Liver (tissue), 9 donors: ENCODE results near the gene MYL4. TPM values are rescaled to one million over a fixed set of nuclear protein-coding genes. Genes with fewer than 3 reads are reported as not detected.

Experiments
- DNase-seq: peaks from one replicate; pipeline ENCODE4 v3.0.0-alpha.2; 2017; ENCODE audit warnings: low spot score
- H3K27ac ChIP-seq, 2 donors: one replicate each; pipeline ENCODE4 v1.7.0; 2013; ENCODE audit warnings: inconsistent platforms in 2 of 2, low read length in 2 of 2, control low read depth in 1 of 2, low read depth in 1 of 2, mild to moderate bottlenecking in 1 of 2
- H3K27me3 ChIP-seq, 4 donors: one replicate each; pipeline versions ENCODE4 v1.6.1 to v1.7.0; 2013; ENCODE audit warnings: low read length in 3 of 4, inconsistent platforms in 1 of 4, mild to moderate bottlenecking in 1 of 4, moderate library complexity in 1 of 4; ENCODE audit not compliant: control insufficient read depth in 4 of 4, insufficient read depth in 4 of 4
- H3K36me3 ChIP-seq, 4 donors: one replicate each; pipeline versions ENCODE4 v1.6.1 to v1.7.0; 2013; ENCODE audit warnings: low read length in 3 of 4, mild to moderate bottlenecking in 3 of 4, low read depth in 1 of 4, moderate library complexity in 1 of 4; ENCODE audit not compliant: control insufficient read depth in 4 of 4, insufficient read depth in 3 of 4
- H3K4me1 ChIP-seq, 4 donors: one replicate each; pipeline versions ENCODE4 v1.6.1 to v1.7.0; 2013; ENCODE audit warnings: low read length in 3 of 4, mild to moderate bottlenecking in 3 of 4, moderate library complexity in 1 of 4; ENCODE audit not compliant: control insufficient read depth in 4 of 4, insufficient read depth in 4 of 4
- H3K4me3 ChIP-seq, 3 donors: one replicate each; pipeline versions ENCODE4 v1.6.1 to v1.7.0; 2013; ENCODE audit warnings: low read length in 3 of 3, control low read depth in 1 of 3, low read depth in 1 of 3, mild to moderate bottlenecking in 1 of 3
- H3K9ac ChIP-seq, 2 donors: one replicate each; pipeline ENCODE4 v1.7.0; 2013; ENCODE audit warnings: low read length in 2 of 2, mild to moderate bottlenecking in 2 of 2, moderate library complexity in 2 of 2, control low read depth in 1 of 2, low read depth in 1 of 2
- H3K9me3 ChIP-seq, 4 donors: one replicate each; pipeline versions ENCODE4 v1.6.1 to v1.7.0; 2013; ENCODE audit warnings: low read length in 3 of 4; ENCODE audit not compliant: control insufficient read depth in 4 of 4
- EGR1 ChIP-seq, 2 donors: IDR thresholded peaks; 2 replicates each; pipeline ENCODE4 v1.6.1; 2016 to 2018; ENCODE audit warnings: antibody characterized with exemption in 2 of 2, low read depth in 2 of 2
- FOXA1 ChIP-seq: IDR thresholded peaks from 2 replicates; pipeline ENCODE4 v1.6.1; 2016; ENCODE audit warnings: antibody characterized with exemption
- FOXA2 ChIP-seq: IDR thresholded peaks from 2 replicates; pipeline ENCODE4 v1.6.1; 2016; ENCODE audit warnings: antibody characterized with exemption
- GABPA ChIP-seq, 2 donors: IDR thresholded peaks in 1 of 2; conservative IDR thresholded peaks in 1 of 2; 2 replicates each; pipeline ENCODE4 v1.6.1; 2016; ENCODE audit warnings: antibody characterized with exemption in 2 of 2, mild to moderate bottlenecking in 1 of 2, moderate library complexity in 1 of 2
- HNF4A ChIP-seq, 2 donors: conservative IDR thresholded peaks; 2 replicates each; pipeline ENCODE4 v1.6.1; 2016; ENCODE audit warnings: antibody characterized with exemption in 2 of 2, mild to moderate bottlenecking in 2 of 2
- HNF4G ChIP-seq: IDR thresholded peaks from 2 replicates; pipeline ENCODE4 v1.6.1; 2016; ENCODE audit warnings: antibody characterized with exemption
- JUND ChIP-seq, 2 donors: IDR thresholded peaks; 2 replicates each; pipeline ENCODE4 v1.6.1; 2016; ENCODE audit warnings: antibody characterized with exemption in 2 of 2
- NR2F2 ChIP-seq: IDR thresholded peaks from 2 replicates; pipeline ENCODE4 v1.6.1; 2016; ENCODE audit warnings: antibody characterized with exemption
- RAD21 ChIP-seq, 2 donors: IDR thresholded peaks; 2 replicates each; pipeline ENCODE4 v1.6.1; 2016; ENCODE audit warnings: antibody characterized with exemption in 2 of 2, mild to moderate bottlenecking in 2 of 2
- RXRA ChIP-seq, 2 donors: IDR thresholded peaks; 2 replicates each; pipeline ENCODE4 v1.6.1; 2017 to 2018; ENCODE audit warnings: antibody characterized with exemption in 2 of 2, mild to moderate bottlenecking in 1 of 2
- SP1 ChIP-seq: IDR thresholded peaks from 2 replicates; pipeline ENCODE4 v1.6.1; 2018; ENCODE audit warnings: antibody characterized with exemption, mild to moderate bottlenecking
- TAF1 ChIP-seq: conservative IDR thresholded peaks from 2 replicates; pipeline ENCODE4 v1.6.1; 2016; ENCODE audit warnings: antibody characterized with exemption, mild to moderate bottlenecking
- YY1 ChIP-seq: IDR thresholded peaks from 2 replicates; pipeline ENCODE4 v1.6.1; 2016; ENCODE audit warnings: antibody characterized with exemption, mild to moderate bottlenecking
- WGBS: extraction: QIAGEN DNeasy Blood & Tissue Kit; methylation state at CpG from one replicate; pipeline ENCODE4 v1.1.7; 2013; 5-methylcytosine and 5-hydroxymethylcytosine counted together
- polyA plus RNA-seq, 2 donors: library from polyadenylated mRNA; stranded (reverse) in 1 of 2; unstranded in 1 of 2; fragments of 200-250 nt in 1 of 2; fragments of >200 nt in 1 of 2; fragmentation: Nextera tagmentation in 1 of 2; extraction: Ambion mirVana in 1 of 2; gene quantifications; one replicate each; pipeline versions ENCODE4 v1.2.1 to v1.2.3, GENCODE V29; 2013 to 2015
- total RNA-seq, 2 donors: library from RNA; depleted of rRNA; stranded (reverse); fragments of >200 nt; gene quantifications; one replicate each; pipeline ENCODE4 v1.2.3, GENCODE V29; 2014
- TF ChIP-seq, protein P1 (sequence below): IDR thresholded peaks from 2 replicates; pipeline ENCODE4 v1.6.1; 2016; ENCODE audit warnings: antibody characterized with exemption
- TF ChIP-seq, protein P2 (sequence below): fragments of 150-350 bp; IDR thresholded peaks from 2 replicates; pipeline ENCODE4 v1.5.1; 2017; ENCODE audit warnings: improper control_type of control experiment, low read depth, low read length; ENCODE audit not compliant: missing input control
- TF ChIP-seq, protein P3 (sequence below): IDR thresholded peaks from 2 replicates; pipeline ENCODE4 v1.6.1; 2016; ENCODE audit warnings: antibody characterized with exemption
- TF ChIP-seq, protein P4 (sequence below): IDR thresholded peaks from 2 replicates; pipeline ENCODE4 v1.6.1; 2016; ENCODE audit warnings: antibody characterized with exemption, mild to moderate bottlenecking
- TF ChIP-seq, protein P5 (sequence below): IDR thresholded peaks from 2 replicates; pipeline ENCODE4 v1.6.1; 2016; ENCODE audit warnings: antibody characterized with exemption
- donor health status: healthy.
- donor health status: healthy.
- donor health status: healthy.
- donor health status: healthy.
- donor health status: healthy.

Gene MYL4
- total and polyA plus RNA-seq, 4 donors = 0.19 to 215 (median 0.22) TPM; not detected in 1

DNA sequence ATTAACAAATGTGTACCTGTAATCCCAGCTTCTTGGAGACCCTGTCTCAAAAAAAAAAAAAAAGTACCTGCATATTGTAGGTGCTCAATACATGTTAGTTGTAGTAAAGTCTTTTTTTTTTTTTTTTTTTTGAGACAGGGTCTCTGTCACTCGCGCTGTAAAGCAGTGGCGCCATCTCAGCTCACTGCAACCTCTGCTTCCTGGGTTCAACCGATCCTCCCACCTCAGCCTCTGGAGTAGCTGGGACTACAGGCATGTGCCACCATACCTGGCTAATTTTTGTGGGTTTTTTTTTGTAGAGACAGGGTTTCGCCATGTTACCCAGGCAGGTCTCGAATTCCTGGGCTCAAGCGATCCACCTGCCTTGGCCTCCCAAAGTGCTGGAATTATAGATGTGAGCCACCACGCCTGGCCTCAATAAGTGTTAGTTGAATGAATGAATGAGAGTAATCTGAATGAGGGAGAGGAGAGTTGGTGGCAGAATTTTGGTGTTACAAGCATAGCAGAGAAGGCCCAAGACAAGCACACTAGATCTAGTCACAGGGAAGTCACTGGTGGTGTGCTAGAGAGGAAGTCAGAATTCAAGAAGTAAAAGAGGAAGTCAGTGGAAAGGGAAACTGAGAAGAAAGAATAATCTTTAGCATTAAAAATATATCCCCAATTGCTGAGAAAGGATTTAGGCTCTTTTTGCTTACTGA, 9.4 kb upstream of the MYL4 start:
- no peak for TF ChIP-seq FOXA2
- no peak for TF ChIP-seq RAD21 (IDR thresholded peaks at IDR 0.05)
- TF ChIP-seq, protein P1, sequence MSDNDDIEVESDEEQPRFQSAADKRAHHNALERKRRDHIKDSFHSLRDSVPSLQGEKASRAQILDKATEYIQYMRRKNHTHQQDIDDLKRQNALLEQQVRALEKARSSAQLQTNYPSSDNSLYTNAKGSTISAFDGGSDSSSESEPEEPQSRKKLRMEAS = no peak
- TF ChIP-seq, protein P2, sequence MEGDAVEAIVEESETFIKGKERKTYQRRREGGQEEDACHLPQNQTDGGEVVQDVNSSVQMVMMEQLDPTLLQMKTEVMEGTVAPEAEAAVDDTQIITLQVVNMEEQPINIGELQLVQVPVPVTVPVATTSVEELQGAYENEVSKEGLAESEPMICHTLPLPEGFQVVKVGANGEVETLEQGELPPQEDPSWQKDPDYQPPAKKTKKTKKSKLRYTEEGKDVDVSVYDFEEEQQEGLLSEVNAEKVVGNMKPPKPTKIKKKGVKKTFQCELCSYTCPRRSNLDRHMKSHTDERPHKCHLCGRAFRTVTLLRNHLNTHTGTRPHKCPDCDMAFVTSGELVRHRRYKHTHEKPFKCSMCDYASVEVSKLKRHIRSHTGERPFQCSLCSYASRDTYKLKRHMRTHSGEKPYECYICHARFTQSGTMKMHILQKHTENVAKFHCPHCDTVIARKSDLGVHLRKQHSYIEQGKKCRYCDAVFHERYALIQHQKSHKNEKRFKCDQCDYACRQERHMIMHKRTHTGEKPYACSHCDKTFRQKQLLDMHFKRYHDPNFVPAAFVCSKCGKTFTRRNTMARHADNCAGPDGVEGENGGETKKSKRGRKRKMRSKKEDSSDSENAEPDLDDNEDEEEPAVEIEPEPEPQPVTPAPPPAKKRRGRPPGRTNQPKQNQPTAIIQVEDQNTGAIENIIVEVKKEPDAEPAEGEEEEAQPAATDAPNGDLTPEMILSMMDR = no peak
- Histone ChIP-seq H3K36me3 (no peaks in the 10 kb centered on the region), H3K9me3 (no peaks in the 10 kb centered on the region), H3K4me1 (no peaks in the 10 kb centered on the region), H3K9ac (no peak overlapping the region), H3K4me3 (no peak overlapping the region), H3K27ac (no peak overlapping the region), H3K27me3 (no peaks in the 10 kb centered on the region)
- no peak for DNase-seq
- WGBS = 98% methylated on average over 8 of the region's 8 CpGs

DNA sequence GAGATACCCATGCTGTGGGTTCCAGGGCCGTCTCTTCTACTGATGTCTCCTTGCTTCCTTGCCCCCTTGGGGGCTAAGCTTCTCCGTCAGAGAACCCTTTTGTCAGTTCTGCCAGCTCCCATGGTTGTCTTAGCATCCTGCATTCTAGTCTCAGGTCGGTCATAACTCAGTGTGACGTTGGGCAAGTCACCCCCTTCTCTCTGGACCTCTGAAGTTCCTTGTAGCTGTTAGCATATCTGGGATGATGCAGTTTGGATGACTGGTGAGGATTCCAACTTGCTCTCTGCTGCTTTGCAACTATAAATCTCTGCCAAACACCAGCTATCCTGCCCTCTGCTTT, 8.9 kb upstream of the MYL4 start:
- DNase-seq = no peak
- no peaks in the 10 kb centered on the region for H3K27me3 ChIP-seq
- H3K36me3 ChIP-seq = no peaks in the 10 kb centered on the region
- 78% methylated on average over 4 of the region's 4 CpGs for WGBS
- TF ChIP-seq, protein P2 = no peak
- TF ChIP-seq EGR1 (IDR thresholded peaks at IDR 0.05; ENCODE audit: low read depth in 2 of 2) (no peak), SP1 (no peak), YY1 (no peak), NR2F2 (no peak), HNF4G (no peak), HNF4A (conservative IDR thresholded peaks at IDR 0.05) (no peak), FOXA1 (no peak), RXRA (IDR thresholded peaks at IDR 0.05) (no peak), RAD21 (IDR thresholded peaks at IDR 0.05) (no peak), TAF1 (no peak), GABPA (IDR thresholded peaks at IDR 0.05 in 1 of 2, conservative IDR thresholded peaks at IDR 0.05 in 1 of 2) (no peak), FOXA2 (no peak), JUND (IDR thresholded peaks at IDR 0.05) (no peak)
- TF ChIP-seq, protein P3, sequence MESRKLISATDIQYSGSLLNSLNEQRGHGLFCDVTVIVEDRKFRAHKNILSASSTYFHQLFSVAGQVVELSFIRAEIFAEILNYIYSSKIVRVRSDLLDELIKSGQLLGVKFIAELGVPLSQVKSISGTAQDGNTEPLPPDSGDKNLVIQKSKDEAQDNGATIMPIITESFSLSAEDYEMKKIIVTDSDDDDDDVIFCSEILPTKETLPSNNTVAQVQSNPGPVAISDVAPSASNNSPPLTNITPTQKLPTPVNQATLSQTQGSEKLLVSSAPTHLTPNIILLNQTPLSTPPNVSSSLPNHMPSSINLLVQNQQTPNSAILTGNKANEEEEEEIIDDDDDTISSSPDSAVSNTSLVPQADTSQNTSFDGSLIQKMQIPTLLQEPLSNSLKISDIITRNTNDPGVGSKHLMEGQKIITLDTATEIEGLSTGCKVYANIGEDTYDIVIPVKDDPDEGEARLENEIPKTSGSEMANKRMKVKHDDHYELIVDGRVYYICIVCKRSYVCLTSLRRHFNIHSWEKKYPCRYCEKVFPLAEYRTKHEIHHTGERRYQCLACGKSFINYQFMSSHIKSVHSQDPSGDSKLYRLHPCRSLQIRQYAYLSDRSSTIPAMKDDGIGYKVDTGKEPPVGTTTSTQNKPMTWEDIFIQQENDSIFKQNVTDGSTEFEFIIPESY = no peak
- TF ChIP-seq, protein P1 = no peak
- TF ChIP-seq, protein P4, sequence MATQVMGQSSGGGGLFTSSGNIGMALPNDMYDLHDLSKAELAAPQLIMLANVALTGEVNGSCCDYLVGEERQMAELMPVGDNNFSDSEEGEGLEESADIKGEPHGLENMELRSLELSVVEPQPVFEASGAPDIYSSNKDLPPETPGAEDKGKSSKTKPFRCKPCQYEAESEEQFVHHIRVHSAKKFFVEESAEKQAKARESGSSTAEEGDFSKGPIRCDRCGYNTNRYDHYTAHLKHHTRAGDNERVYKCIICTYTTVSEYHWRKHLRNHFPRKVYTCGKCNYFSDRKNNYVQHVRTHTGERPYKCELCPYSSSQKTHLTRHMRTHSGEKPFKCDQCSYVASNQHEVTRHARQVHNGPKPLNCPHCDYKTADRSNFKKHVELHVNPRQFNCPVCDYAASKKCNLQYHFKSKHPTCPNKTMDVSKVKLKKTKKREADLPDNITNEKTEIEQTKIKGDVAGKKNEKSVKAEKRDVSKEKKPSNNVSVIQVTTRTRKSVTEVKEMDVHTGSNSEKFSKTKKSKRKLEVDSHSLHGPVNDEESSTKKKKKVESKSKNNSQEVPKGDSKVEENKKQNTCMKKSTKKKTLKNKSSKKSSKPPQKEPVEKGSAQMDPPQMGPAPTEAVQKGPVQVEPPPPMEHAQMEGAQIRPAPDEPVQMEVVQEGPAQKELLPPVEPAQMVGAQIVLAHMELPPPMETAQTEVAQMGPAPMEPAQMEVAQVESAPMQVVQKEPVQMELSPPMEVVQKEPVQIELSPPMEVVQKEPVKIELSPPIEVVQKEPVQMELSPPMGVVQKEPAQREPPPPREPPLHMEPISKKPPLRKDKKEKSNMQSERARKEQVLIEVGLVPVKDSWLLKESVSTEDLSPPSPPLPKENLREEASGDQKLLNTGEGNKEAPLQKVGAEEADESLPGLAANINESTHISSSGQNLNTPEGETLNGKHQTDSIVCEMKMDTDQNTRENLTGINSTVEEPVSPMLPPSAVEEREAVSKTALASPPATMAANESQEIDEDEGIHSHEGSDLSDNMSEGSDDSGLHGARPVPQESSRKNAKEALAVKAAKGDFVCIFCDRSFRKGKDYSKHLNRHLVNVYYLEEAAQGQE = no peak
- TF ChIP-seq, protein P5, sequence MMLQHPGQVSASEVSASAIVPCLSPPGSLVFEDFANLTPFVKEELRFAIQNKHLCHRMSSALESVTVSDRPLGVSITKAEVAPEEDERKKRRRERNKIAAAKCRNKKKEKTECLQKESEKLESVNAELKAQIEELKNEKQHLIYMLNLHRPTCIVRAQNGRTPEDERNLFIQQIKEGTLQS = no peak
- H3K27ac ChIP-seq = no peak overlapping the region
- H3K4me1 ChIP-seq = no peaks in the 10 kb centered on the region
- H3K9ac ChIP-seq = no peak overlapping the region
- no peak overlapping the region for H3K4me3 ChIP-seq
- no peaks in the 10 kb centered on the region for H3K9me3 ChIP-seq
